Lower leg skin (tissue), 4 donors: ENCODE data around the gene LEMD1. TPM values are rescaled to one million over a fixed set of nuclear protein-coding genes. Genes with fewer than 3 reads are reported as not detected.

ENCODE experiments used
- DNase-seq, 2 donors: peaks; one replicate each; pipeline ENCODE4 v3.0.0-alpha.2; 2019; ENCODE audit warnings: low spot score in 2 of 2
- H3K4me3 ChIP-seq: fragments of 200-600 bp; sonication (generic); 2 replicates; pipeline ENCODE4 v1.5.1; 2017; ENCODE audit warnings: mild to moderate bottlenecking, low read depth; ENCODE audit not compliant: poor library complexity, severe bottlenecking
- CTCF ChIP-seq, 3 donors: fragments of 450-650 bp; IDR thresholded peaks; one replicate each; pipeline ENCODE4 v1.5.1; 2016; ENCODE audit warnings: antibody characterized with exemption in 3 of 3, mild to moderate bottlenecking in 3 of 3, moderate library complexity in 2 of 3
- POLR2A ChIP-seq, 2 donors: fragments of 450-650 bp; IDR thresholded peaks; one replicate each; pipeline ENCODE4 v1.6.1; 2016 to 2017; ENCODE audit warnings: antibody characterized with exemption in 2 of 2, mild to moderate bottlenecking in 1 of 2, moderate library complexity in 1 of 2
- WGBS, 2 donors: methylation state at CpG; one replicate each; pipeline ENCODE4 v1.1.5; 2018; 5-methylcytosine and 5-hydroxymethylcytosine counted together
- intact Hi-C: fragments of 100-400 bp; cut with DNase I; formaldehyde crosslinking; loops from one replicate; pipeline ENCODE4 v1.15.0; 2023; ENCODE audit warnings: low total_unique reads
- total RNA-seq, 4 donors: library from RNA; depleted of rRNA; stranded (reverse); fragments of >200 nt; gene quantifications; one replicate each; pipeline ENCODE4 v1.1.0, GENCODE V29; 2016

Gene LEMD1
- total RNA-seq, 4 donors from 2014 or later = not detected

DNA sequence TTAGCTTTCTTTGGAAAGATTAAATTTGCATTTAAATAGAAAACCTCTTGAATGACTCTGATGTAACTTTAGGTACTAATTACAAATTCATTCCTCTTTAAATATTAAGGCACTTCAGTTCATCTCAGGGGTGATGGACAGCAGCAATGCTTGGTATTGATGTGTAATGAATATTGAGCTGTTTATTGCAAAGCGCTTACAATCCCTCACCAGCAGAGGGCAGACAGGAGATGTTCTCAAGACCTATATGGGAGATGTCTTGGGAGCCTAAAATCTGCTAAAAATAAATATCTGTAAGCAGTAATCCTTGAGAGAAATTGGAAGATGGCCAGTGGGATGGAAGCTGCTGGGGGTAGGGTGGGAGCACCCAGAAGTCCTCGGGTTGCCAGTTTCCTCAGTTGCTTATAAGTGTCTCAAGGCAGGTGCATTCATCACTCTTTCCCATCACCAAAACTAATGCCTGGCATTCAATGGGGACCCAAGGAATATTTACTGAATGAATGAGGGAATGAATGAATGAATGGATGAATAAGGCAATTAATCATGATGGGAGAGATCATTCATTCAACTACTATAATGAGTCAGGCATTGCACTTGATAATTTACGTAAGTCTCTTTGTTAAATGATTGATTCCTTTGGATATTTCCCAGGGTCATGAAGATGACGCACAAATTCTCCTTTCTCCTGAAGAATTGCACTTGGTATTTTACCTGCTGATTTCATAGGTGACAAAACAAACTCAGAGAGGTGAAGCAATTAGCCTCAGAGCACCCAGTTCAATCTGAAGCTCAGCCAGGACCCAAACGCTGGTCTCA, 67.4 kb downstream of the LEMD1 start:
- 28 to 38% methylated on average over 5 of the region's 5 CpGs for WGBS, 2 donors
- DNase-seq = peak in 1 of 2 donors; percentile 44

DNA sequence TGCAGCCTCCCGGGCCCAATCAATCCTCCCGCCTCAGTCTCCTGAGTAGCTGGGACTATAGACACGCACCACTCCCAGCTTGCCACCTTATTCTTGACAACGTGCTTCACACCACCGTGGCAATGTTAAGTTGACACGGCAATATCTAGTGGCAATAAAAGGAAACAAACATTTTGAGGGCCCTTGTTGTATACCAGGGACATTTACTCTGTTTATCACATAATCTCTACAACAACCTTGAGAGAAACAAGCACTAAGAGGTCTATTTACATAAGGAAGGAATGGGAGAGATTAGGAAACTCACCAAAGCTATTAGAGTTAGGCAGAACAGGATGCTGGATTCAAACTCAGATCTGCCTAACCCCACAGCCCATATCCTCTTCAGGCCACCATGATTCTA, 68.2 kb downstream of the LEMD1 start:
- 87 to 90% methylated on average over 6 of the region's 6 CpGs for WGBS, 2 donors
- intact Hi-C loops = loop anchor here (5.0 kb wide), 1 partner anchor 169 kb away; no protein-coding TSS in a partner anchor
- DNase-seq = no peak
- TF ChIP-seq CTCF (IDR thresholded peaks at IDR 0.05) (no peak), POLR2A (IDR thresholded peaks at IDR 0.05) (no peak)
- no peak overlapping the region for H3K4me3 ChIP-seq

More for the DNA sequence above, 67.4 kb downstream of the LEMD1 start:
- no peak overlapping the region for H3K4me3 ChIP-seq
- intact Hi-C loops = loop anchor here (5.0 kb wide), 1 partner anchor 168 kb away; no protein-coding TSS in a partner anchor
- no peak for TF ChIP-seq POLR2A (IDR thresholded peaks at IDR 0.05)
- peak in 1 of 3 donors; percentile 43 for TF ChIP-seq CTCF (IDR thresholded peaks at IDR 0.05)

GRCh38 chr1:205353191-205353590, 68.7 kb downstream of the LEMD1 start:
- WGBS, 2 donors = 83 to 85% methylated on average over 4 of the region's 4 CpGs
- intact Hi-C loops = loop anchor here (5.0 kb wide), 1 partner anchor 169 kb away; no protein-coding TSS in a partner anchor
- no peak overlapping the region for H3K4me3 ChIP-seq
- DNase-seq = no peak
- no peak for TF ChIP-seq CTCF (IDR thresholded peaks at IDR 0.05)
- no peak for TF ChIP-seq POLR2A (IDR thresholded peaks at IDR 0.05)

- H3K4me3 ChIP-seq = no peak overlapping the region
- DNase-seq = no peak
- intact Hi-C loops = loop anchor here (5.0 kb wide), 1 partner anchor 170 kb away; no protein-coding TSS in a partner anchor
- TF ChIP-seq POLR2A (IDR thresholded peaks at IDR 0.05) (no peak), CTCF (IDR thresholded peaks at IDR 0.05) (no peak)
- WGBS, 2 donors = 59 to 60% methylated on average over 11 of the region's 11 CpGs
Observed at GRCh38 chr1:205351984-205352713, 69.7 kb downstream of the LEMD1 start.

GRCh38 chr1:205350691-205351141, 71.1 kb downstream of the LEMD1 start:
- 61 to 85% methylated on average over 7 to 8 of the region's 8 CpGs for WGBS, 2 donors
- H3K4me3 ChIP-seq = no peak overlapping the region
- TF ChIP-seq CTCF (IDR thresholded peaks at IDR 0.05) (no peak), POLR2A (IDR thresholded peaks at IDR 0.05) (no peak)
- intact Hi-C loops = loop anchor here (5.0 kb wide), 1 partner anchor 172 kb away; no protein-coding TSS in a partner anchor
- DNase-seq = no peak
